Gastroesophageal sphincter (tissue), 4 donors: ENCODE data around the gene EXOC4. TPM values are rescaled to one million over a fixed set of nuclear protein-coding genes. Genes with fewer than 3 reads are reported as not detected.

ENCODE experiments used
- ATAC-seq: fragments of 150-250 bp; one replicate; pipeline ENCODE4 v1.9.1; 2016; ENCODE audit warnings: mild to moderate bottlenecking, moderate library complexity
- H3K27ac ChIP-seq, 4 donors: fragments of 200-600 bp; sonication (generic) in 3 of 4; 1 replicate in 3 of 4; 2 replicates in 1 of 4; pipeline ENCODE4 v1.5.1; 2016 to 2019
- H3K27me3 ChIP-seq: fragments of 200-600 bp; sonication (generic); one replicate; pipeline ENCODE4 v1.5.1; 2019
- H3K36me3 ChIP-seq, 2 donors: fragments of 200-600 bp; sonication (generic); one replicate each; pipeline ENCODE4 v1.5.1; 2019; ENCODE audit warnings: control low read depth in 1 of 2
- H3K4me1 ChIP-seq, 3 donors: fragments of 200-600 bp; sonication (generic); 1 replicate in 2 of 3; 2 replicates in 1 of 3; pipeline ENCODE4 v1.5.1; 2016 to 2019; ENCODE audit warnings: control low read depth in 2 of 3
- H3K4me3 ChIP-seq, 2 donors: fragments of 200-600 bp; sonication (generic); one replicate each; pipeline ENCODE4 v1.5.1; 2019; ENCODE audit warnings: mild to moderate bottlenecking in 1 of 2, moderate library complexity in 1 of 2
- H3K9me3 ChIP-seq, 3 donors: fragments of 200-600 bp; sonication (generic); one replicate each; pipeline ENCODE4 v1.5.1; 2017 to 2019; ENCODE audit warnings: control low read depth in 2 of 3
- CTCF ChIP-seq, 4 experiments: fragments of 200-600 bp in 2 of 4; fragments of 450-650 bp in 2 of 4; sonication (generic) in 1 of 4; IDR thresholded peaks; one replicate each; pipeline ENCODE4 v1.5.1; 2017 to 2019; ENCODE audit warnings: antibody characterized with exemption in 4 of 4, mild to moderate bottlenecking in 2 of 4, moderate library complexity in 2 of 4
- EP300 ChIP-seq: sonication (generic); formaldehyde crosslinking; IDR thresholded peaks from one replicate; pipeline ENCODE4 v1.6.1; 2017; ENCODE audit warnings: antibody characterized with exemption, mild to moderate bottlenecking
- POLR2A ChIP-seq, 2 donors: fragments of 450-650 bp; IDR thresholded peaks; one replicate each; pipeline ENCODE4 v1.6.1; 2017; ENCODE audit warnings: antibody characterized with exemption in 2 of 2, mild to moderate bottlenecking in 2 of 2, moderate library complexity in 1 of 2
- POLR2AphosphoS5 ChIP-seq: sonication (generic); formaldehyde crosslinking; IDR thresholded peaks from one replicate; pipeline ENCODE4 v1.6.1; 2017; ENCODE audit warnings: antibody characterized with exemption
- WGBS, 2 donors: methylation state at CpG; one replicate each; pipeline ENCODE4 v1.1.5; 2018; ENCODE audit warnings: low coverage in 1 of 2; 5-methylcytosine and 5-hydroxymethylcytosine counted together
- total RNA-seq, 4 donors: library from RNA; depleted of rRNA; stranded (reverse); fragments of >200 nt; gene quantifications; one replicate each; pipeline ENCODE4 v1.1.0, GENCODE V29; 2016

Gene EXOC4
- total RNA-seq, 4 donors from 2014 or later: 46.3 to 85.8 (median 51.9) TPM

- H3K36me3 ChIP-seq: peaks cover 0 to 25% of the 10 kb centered on the region in 2 donors
- H3K9me3 ChIP-seq: no peaks in the 10 kb centered on the region
- no peak for TF ChIP-seq EP300
- TF ChIP-seq POLR2A (IDR thresholded peaks at IDR 0.05): no peak
- TF ChIP-seq CTCF (IDR thresholded peaks at IDR 0.05): no peak
- TF ChIP-seq POLR2AphosphoS5: no peak
- WGBS, 2 donors: no CpG with 5 or more reads among the region's 2 CpGs
- no peaks in the 10 kb centered on the region for H3K27me3 ChIP-seq
- no peak for ATAC-seq
- peaks cover 0 to 13% (median 0%) of the 10 kb centered on the region in 3 donors for H3K4me1 ChIP-seq
- no peak overlapping the region for H3K27ac ChIP-seq
- no peak overlapping the region for H3K4me3 ChIP-seq
Measured at GRCh38 chr7:133934977-133935330, 682.1 kb downstream of the EXOC4 start.

GRCh38 chr7:133936074-133936473, 683.2 kb downstream of the EXOC4 start:
- H3K36me3 ChIP-seq: peaks cover 0 to 36% of the 10 kb centered on the region in 2 donors
- WGBS, 2 donors: 62 to 83% methylated on average over 4 to 7 of the region's 7 CpGs
- H3K4me3 ChIP-seq: no peak overlapping the region
- TF ChIP-seq POLR2A (IDR thresholded peaks at IDR 0.05): no peak
- no peak for TF ChIP-seq EP300
- TF ChIP-seq CTCF (IDR thresholded peaks at IDR 0.05): no peak
- TF ChIP-seq POLR2AphosphoS5: no peak
- no peak for ATAC-seq
- no peaks in the 10 kb centered on the region for H3K9me3 ChIP-seq
- no peaks in the 10 kb centered on the region for H3K27me3 ChIP-seq
- no peak overlapping the region for H3K27ac ChIP-seq
- H3K4me1 ChIP-seq: peaks cover 0 to 13% (median 0%) of the 10 kb centered on the region in 3 donors

- Histone ChIP-seq H3K27me3 (no peaks in the 10 kb centered on the region), H3K4me3 (no peak overlapping the region), H3K4me1 (peaks cover 0 to 13% (median 0%) of the 10 kb centered on the region in 3 donors), H3K27ac (no peak overlapping the region), H3K36me3 (peaks cover 0 to 40% of the 10 kb centered on the region in 2 donors), H3K9me3 (no peaks in the 10 kb centered on the region)
- ATAC-seq: no peak
- 89 to 100% methylated on average over 1 to 3 of the region's 6 CpGs for WGBS, 2 donors
- TF ChIP-seq EP300 (no peak), POLR2A (IDR thresholded peaks at IDR 0.05) (no peak), CTCF (IDR thresholded peaks at IDR 0.05) (no peak), POLR2AphosphoS5 (no peak)
Measured at GRCh38 chr7:133937786-133938185, 684.9 kb downstream of the EXOC4 start.

- no peak for TF ChIP-seq POLR2A (IDR thresholded peaks at IDR 0.05)
- no peak for TF ChIP-seq POLR2AphosphoS5
- no peak for TF ChIP-seq CTCF (IDR thresholded peaks at IDR 0.05)
- TF ChIP-seq EP300: no peak
- peaks cover 0 to 40% of the 10 kb centered on the region in 2 donors for H3K36me3 ChIP-seq
- H3K4me3 ChIP-seq: no peak overlapping the region
- H3K27ac ChIP-seq: no peak overlapping the region
- no peaks in the 10 kb centered on the region for H3K4me1 ChIP-seq
- ATAC-seq: no peak
- H3K27me3 ChIP-seq: no peaks in the 10 kb centered on the region
- H3K9me3 ChIP-seq: no peaks in the 10 kb centered on the region
- 100% methylated on average over 1 of the region's 1 CpG for WGBS, 2 donors
Measured at GRCh38 chr7:133940368-133940767, 687.5 kb downstream of the EXOC4 start.

GRCh38 chr7:133941496-133941895, 688.6 kb downstream of the EXOC4 start:
- ATAC-seq: no peak
- WGBS, 2 donors: 48% methylated on average over 2 of the region's 2 CpGs
- H3K27ac ChIP-seq: no peak overlapping the region
- no peak overlapping the region for H3K4me3 ChIP-seq
- no peaks in the 10 kb centered on the region for H3K9me3 ChIP-seq
- peaks cover 0 to 40% of the 10 kb centered on the region in 2 donors for H3K36me3 ChIP-seq
- no peaks in the 10 kb centered on the region for H3K27me3 ChIP-seq
- TF ChIP-seq POLR2A (IDR thresholded peaks at IDR 0.05) (no peak), POLR2AphosphoS5 (no peak), EP300 (no peak), CTCF (IDR thresholded peaks at IDR 0.05) (no peak)
- H3K4me1 ChIP-seq: no peaks in the 10 kb centered on the region
